Testis (tissue), 2 donors: Measurements from ENCODE around the gene RPS26.

Experiments
- CTCF ChIP-seq, 3 experiments: fragments of 450-650 bp in 2 of 3; fragments of 200-600 bp in 1 of 3; sonication (generic) in 1 of 3; IDR thresholded peaks; one replicate each; pipeline ENCODE4 v1.5.1; 2016 to 2019; ENCODE audit warnings: antibody characterized with exemption in 3 of 3, mild to moderate bottlenecking in 2 of 3, moderate library complexity in 1 of 3
- POLR2A ChIP-seq: fragments of 450-650 bp; IDR thresholded peaks from one replicate; pipeline ENCODE4 v1.6.1; 2017; ENCODE audit warnings: antibody characterized with exemption, mild to moderate bottlenecking, moderate library complexity

- TF ChIP-seq CTCF (IDR thresholded peaks at IDR 0.05) (no peak), POLR2A (no peak)
Measured at GRCh38 chr12:56010111-56010570, 31.6 kb upstream of the RPS26 start.
